PC-3 (cell line): ENCODE measurements around the gene BEST2. TPM values are rescaled to one million over a fixed set of nuclear protein-coding genes. Genes with fewer than 3 reads are reported as not detected.
A peak's percentile ranks its signal among the peaks of the same experiment; 100 is the strongest.

Experiments
- ATAC-seq: fragments of 200-7000 bp; cut with Tn5 transposase; 2 replicates; pipeline ENCODE4 v1.9.1; 2020; ENCODE audit warnings: mild to moderate bottlenecking, moderate library complexity
- BruUV-seq: library from RNA; stranded (reverse); fragments of 400-500 nt; replicated peaks from 2 replicates; lab custom pipeline; 2021; lab: Mats Ljungman, UMichigan
- CTCF ChIA-PET: fragments of 300-600 bp; sonication (Branson Sonifier 250); formaldehyde crosslinking; loops from one replicate; lab custom pipeline; 2022; ENCODE audit warnings: antibody characterized with exemption; lab: Charles Lee
- POLR2A ChIA-PET: fragments of 300-600 bp; sonication (Branson Sonifier 250); formaldehyde crosslinking; loops from one replicate; lab custom pipeline; 2022; ENCODE audit warnings: antibody characterized with exemption; ENCODE audit not compliant: unreplicated experiment; lab: Charles Lee
- DNase-seq: peaks from one replicate; pipeline ENCODE4 v3.0.0-alpha.2; 2015
- H2AFZ ChIP-seq: fragments of 300-600 bp; sonication (generic); 2 replicates; pipeline ENCODE4 v1.6.0; 2016; ENCODE audit warnings: antibody characterized with exemption, low read length
- H3F3A ChIP-seq: fragments of 300-600 bp; sonication (generic); one replicate; pipeline ENCODE4 v1.6.0; 2017; ENCODE audit warnings: antibody characterized with exemption, low read length, control low read depth, mild to moderate bottlenecking; ENCODE audit not compliant: unreplicated experiment
- H3K27ac ChIP-seq: fragments of 300-600 bp; sonication (generic); 2 replicates; pipeline ENCODE4 v1.5.1; 2016; ENCODE audit warnings: mild to moderate bottlenecking, low read length
- H3K27me3 ChIP-seq: fragments of 300-600 bp; sonication (generic); 2 replicates; pipeline ENCODE4 v1.6.1; 2016; ENCODE audit warnings: low read length, mixed read lengths
- H3K36me3 ChIP-seq: fragments of 300-600 bp; sonication (generic); 2 replicates; pipeline ENCODE4 v1.6.1; 2016; ENCODE audit warnings: low read depth, mixed run types, low read length, mixed read lengths
- H3K4me1 ChIP-seq: fragments of 300-600 bp; sonication (generic); 2 replicates; pipeline ENCODE4 v1.5.1; 2016; ENCODE audit warnings: low read length; ENCODE audit not compliant: insufficient read depth
- H3K4me2 ChIP-seq: fragments of 300-600 bp; sonication (generic); 2 replicates; pipeline ENCODE4 v1.6.0; 2016; ENCODE audit warnings: low read length
- H3K4me3 ChIP-seq: fragments of 300-600 bp; sonication (generic); 2 replicates; pipeline ENCODE4 v1.5.1; 2016; ENCODE audit warnings: mild to moderate bottlenecking, low read length, mixed read lengths
- H3K79me2 ChIP-seq: fragments of 300-600 bp; sonication (generic); 2 replicates; pipeline ENCODE4 v1.6.1; 2017; ENCODE audit warnings: low read length, mixed read lengths
- H3K9ac ChIP-seq: fragments of 300-600 bp; sonication (generic); 2 replicates; pipeline ENCODE4 v1.6.0; 2016; ENCODE audit warnings: mild to moderate bottlenecking, low read length
- H3K9me2 ChIP-seq: fragments of 300-600 bp; sonication (generic); replicated peaks from 2 replicates; pipeline ENCODE4 v1.6.1; 2016; ENCODE audit warnings: mixed run types, low read length, mixed read lengths
- H3K9me3 ChIP-seq: fragments of 300-600 bp; sonication (generic); 2 replicates; pipeline ENCODE4 v1.6.1; 2016; ENCODE audit warnings: low read length, mixed read lengths
- H4K20me1 ChIP-seq: fragments of 300-600 bp; sonication (generic); 2 replicates; pipeline ENCODE4 v1.6.1; 2016; ENCODE audit warnings: low read length, mixed read lengths
- CTCF ChIP-seq: fragments of 300-600 bp; sonication (generic); conservative IDR thresholded peaks from 2 replicates; pipeline ENCODE4 v1.5.1; 2017; ENCODE audit warnings: antibody characterized with exemption, low read depth, mild to moderate bottlenecking, low read length
- EZH2 ChIP-seq: fragments of 300-600 bp; sonication (generic); IDR thresholded peaks from one replicate; pipeline ENCODE4 v1.6.1; 2017; ENCODE audit warnings: antibody characterized with exemption, mild to moderate bottlenecking, low read length; ENCODE audit not compliant: unreplicated experiment
- EZH2phosphoT487 ChIP-seq: fragments of 300-600 bp; sonication (generic); IDR thresholded peaks from 2 replicates; pipeline ENCODE4 v1.6.1; 2018; ENCODE audit warnings: mild to moderate bottlenecking, antibody characterized with exemption, low read length, borderline replicate concordance
- intact Hi-C: fragments of 100-400 bp; cut with micrococcal nuclease; formaldehyde crosslinking; loops from 2 replicates; pipeline ENCODE4 v1.9.0; 2023
- total RNA-seq: library from RNA; depleted of rRNA; stranded (reverse); fragments of >200 nt; gene quantifications from 2 replicates; pipeline ENCODE4 v1.2.3, GENCODE V29; 2014

The BEST2 gene
- total RNA-seq, 1 experiment from 2014 or later: 0.07 TPM

GRCh38 chr19:12800466-12800770 lies 48.8 kb downstream of the BEST2 start:
- no peak overlapping the region for H2AFZ ChIP-seq
- DNase-seq (no peak), ATAC-seq (no peak)
- H3K9me3 ChIP-seq: no peaks in the 10 kb centered on the region
- no peak overlapping the region for H3K27ac ChIP-seq
- peak overlapping the region; percentile 91 for H3K4me2 ChIP-seq
- intact Hi-C loops: loop anchor here (5.0 kb wide), 1 partner anchor 37 kb away; the partner anchor contains the start of gene MAST1
- H3K27me3 ChIP-seq: no peaks in the 10 kb centered on the region
- H3K36me3 ChIP-seq: peaks cover 15% of the 10 kb centered on the region
- peak overlapping the region; percentile 81 for H3K4me3 ChIP-seq
- no peaks in the 10 kb centered on the region for H3K9me2 ChIP-seq
- no peaks in the 10 kb centered on the region for H3F3A ChIP-seq
- no TSS peak for BruUV-seq
- peak overlapping the region; percentile 84; the same call in 1 of the 2 replicates for H3K9ac ChIP-seq
- H3K79me2 ChIP-seq: peaks cover 28% of the 10 kb centered on the region
- no peaks in the 10 kb centered on the region for H4K20me1 ChIP-seq
- POLR2A ChIA-PET: interaction anchor here (0.6 kb wide), 1 partner anchor 34 kb away, joined by 4 read pairs; no protein-coding TSS in a partner anchor
- peaks cover 20% of the 10 kb centered on the region for H3K4me1 ChIP-seq
- CTCF ChIA-PET: interaction anchor here (1.1 kb wide), 1 partner anchor 47 kb away, joined by 3 read pairs; no protein-coding TSS in a partner anchor
- TF ChIP-seq CTCF (no peak), EZH2 (no peak), EZH2phosphoT487 (no peak)

- intact Hi-C loops: loop anchor here (5.0 kb wide), 1 partner anchor 36 kb away; the partner anchor contains the start of gene MAST1
- DNase-seq: peak; percentile 22
- CTCF ChIA-PET: interaction anchor here (1.1 kb wide), 1 partner anchor 47 kb away, joined by 3 read pairs; no protein-coding TSS in a partner anchor
- POLR2A ChIA-PET: interaction anchor here (0.6 kb wide), 1 partner anchor 35 kb away, joined by 4 read pairs; no protein-coding TSS in a partner anchor
- Histone ChIP-seq H2AFZ (peak overlapping the region; percentile 91), H3K4me3 (peak overlapping the region; percentile 81), H3K27me3 (no peaks in the 10 kb centered on the region), H3K9me3 (no peaks in the 10 kb centered on the region), H3K4me2 (peak overlapping the region; percentile 91), H3F3A (no peaks in the 10 kb centered on the region), H3K4me1 (peaks cover 19% of the 10 kb centered on the region), H3K79me2 (peaks cover 28% of the 10 kb centered on the region), H3K9me2 (no peaks in the 10 kb centered on the region), H3K27ac (no peak overlapping the region; the same call in 1 of the 2 replicates), H4K20me1 (no peaks in the 10 kb centered on the region), H3K36me3 (peaks cover 15% of the 10 kb centered on the region), H3K9ac (peak overlapping the region; percentile 84)
- TF ChIP-seq EZH2 (no peak), CTCF (0 out of 2 replicates have a peak, but pooled peaks have one; percentile 29), EZH2phosphoT487 (no peak)
- TSS peak; percentile 53 for BruUV-seq
- ATAC-seq: peak; percentile 24
Measured at GRCh38 chr19:12800923-12801465, 49.4 kb downstream of the BEST2 start.
